Fibroblast of the aortic adventitia (primary cell): ENCODE results near the gene NCK2. TPM values are rescaled to one million over a fixed set of nuclear protein-coding genes. Genes with fewer than 3 reads are reported as not detected.

Experiments
- DNase-seq: peaks from one replicate; pipeline ENCODE4 v3.0.0-alpha.2; 2010; ENCODE audit warnings: low read depth
- H3K4me3 ChIP-seq: 2 replicates; pipeline ENCODE4 v1.5.1; 2011; ENCODE audit warnings: low read depth, mild to moderate bottlenecking, control low read depth, low read length, moderate library complexity
- CTCF ChIP-seq: IDR thresholded peaks from 2 replicates; pipeline ENCODE4 v1.5.1; 2011; ENCODE audit warnings: mild to moderate bottlenecking, low read length, control low read depth, inconsistent platforms; ENCODE audit not compliant: insufficient read depth
- total RNA-seq: library from RNA; depleted of rRNA; stranded (reverse); fragments of >200 nt; gene quantifications from 2 replicates; pipeline ENCODE4 v1.2.3, GENCODE V29; 2012; ENCODE audit warnings: low replicate concordance

The NCK2 gene
- total RNA-seq, 1 donor = 9.4 TPM

- no peak for DNase-seq
- no peak for TF ChIP-seq CTCF
- no peak overlapping the region for H3K4me3 ChIP-seq
These were observed 3.5 kb upstream of the NCK2 start for GRCh38 chr2:105741174-105741573.

GRCh38 chr2:105741617-105742016, 3.1 kb upstream of the NCK2 start:
- no peak for DNase-seq
- no peak overlapping the region for H3K4me3 ChIP-seq
- no peak for TF ChIP-seq CTCF

GRCh38 chr2:105744091-105744908, 412 bp upstream of the NCK2 start:
- TF ChIP-seq CTCF = no peak
- peak; percentile 17 for DNase-seq
- H3K4me3 ChIP-seq = peak overlapping the region; percentile 76

- no peak for DNase-seq
- TF ChIP-seq CTCF = no peak
- H3K4me3 ChIP-seq = peak overlapping the region; percentile 76
These were observed 1.7 kb downstream of the NCK2 start for GRCh38 chr2:105746177-105747080.

- DNase-seq = no peak
- no peak overlapping the region for H3K4me3 ChIP-seq
- no peak for TF ChIP-seq CTCF
These were observed 2.7 kb downstream of the NCK2 start for GRCh38 chr2:105747254-105747894.

- H3K4me3 ChIP-seq = no peak overlapping the region
- no peak for DNase-seq
- no peak for TF ChIP-seq CTCF
These were observed 3.3 kb downstream of the NCK2 start for GRCh38 chr2:105747991-105748390.
